ENCODE data around the gene CAMK2A.

CAMK2A gene

GRCh38 chr5:150291388-150292385 lies 2.1 kb upstream of the CAMK2A start:
- no peaks in the 10 kb centered on the region for H3K4me1 ChIP-seq
- H3K9me3 ChIP-seq = no peaks in the 10 kb centered on the region
- H3K27me3 ChIP-seq (ENCODE audit: low read depth) = peaks cover 6% of the 10 kb centered on the region; the same call in 1 of the 2 replicates
- no peak for DNase-seq (ENCODE audit: low spot score in 2 of 2)
- H3K4me3 ChIP-seq = no peak overlapping the region
- in situ Hi-C loops (cut with MboI; ENCODE audit: low sequenced_read_pairs) = no loop called here
- no peaks in the 10 kb centered on the region for H3K36me3 ChIP-seq (replicated peaks)

- no peaks in the 10 kb centered on the region for H3K4me1 ChIP-seq
- H3K4me3 ChIP-seq = no peak overlapping the region
- H3K27me3 ChIP-seq (ENCODE audit: low read depth) = peaks cover 6% of the 10 kb centered on the region; the same call in 1 of the 2 replicates
- in situ Hi-C loops (cut with MboI; ENCODE audit: low sequenced_read_pairs) = no loop called here
- no peaks in the 10 kb centered on the region for H3K36me3 ChIP-seq (replicated peaks)
- no peaks in the 10 kb centered on the region for H3K9me3 ChIP-seq
- no peak for DNase-seq (ENCODE audit: low spot score in 2 of 2)
These were observed 782 bp downstream of the CAMK2A start for GRCh38 chr5:150288791-150289190.

GRCh38 chr5:150288361-150288760 lies 1.2 kb downstream of the CAMK2A start:
- Histone ChIP-seq H3K4me3 (no peak overlapping the region), H3K4me1 (no peaks in the 10 kb centered on the region), H3K9me3 (no peaks in the 10 kb centered on the region), H3K36me3 (replicated peaks) (no peaks in the 10 kb centered on the region), H3K27me3 (ENCODE audit: low read depth) (peaks cover 6% of the 10 kb centered on the region; the same call in 1 of the 2 replicates)
- no peak for DNase-seq (ENCODE audit: low spot score in 2 of 2)
- in situ Hi-C loops (cut with MboI; ENCODE audit: low sequenced_read_pairs) = no loop called here

DNA sequence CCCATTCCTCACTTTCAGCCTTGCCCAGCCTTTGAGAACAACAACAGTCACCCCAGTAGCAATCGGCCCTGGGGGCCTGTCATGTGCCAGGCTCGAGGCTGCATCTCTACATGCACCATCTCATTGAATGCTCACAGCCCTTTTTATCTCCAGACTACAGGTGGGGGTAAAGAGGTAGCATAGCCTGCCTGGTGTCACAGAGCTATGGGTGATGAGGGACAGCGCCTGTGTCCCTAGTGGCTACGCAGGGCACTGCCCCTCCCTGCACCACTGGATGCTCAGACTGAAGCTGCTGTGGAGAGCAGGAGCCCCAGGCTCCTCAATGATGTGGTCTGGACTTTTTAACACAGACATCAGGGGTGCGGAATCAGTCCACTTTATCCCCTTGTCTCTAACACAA lies 2.8 kb downstream of the CAMK2A start:
- H3K27me3 ChIP-seq (ENCODE audit: low read depth) = peaks cover 8% of the 10 kb centered on the region; the same call in 1 of the 2 replicates
- in situ Hi-C loops (cut with MboI; ENCODE audit: low sequenced_read_pairs) = no loop called here
- H3K9me3 ChIP-seq = no peaks in the 10 kb centered on the region
- no peaks in the 10 kb centered on the region for H3K36me3 ChIP-seq (replicated peaks)
- H3K4me1 ChIP-seq = no peaks in the 10 kb centered on the region
- no peak overlapping the region for H3K4me3 ChIP-seq
- peak in 1 of 2 experiments; percentile 51 for DNase-seq (ENCODE audit: low spot score in 2 of 2)

- Histone ChIP-seq H3K4me1 (no peaks in the 10 kb centered on the region), H3K36me3 (replicated peaks) (no peaks in the 10 kb centered on the region), H3K9me3 (no peaks in the 10 kb centered on the region), H3K4me3 (no peak overlapping the region), H3K27me3 (ENCODE audit: low read depth) (peaks cover 13% of the 10 kb centered on the region; the same call in 1 of the 2 replicates)
- DNase-seq (ENCODE audit: low spot score in 2 of 2) = no peak
- in situ Hi-C loops (cut with MboI; ENCODE audit: low sequenced_read_pairs) = no loop called here
These were observed 4.5 kb downstream of the CAMK2A start for GRCh38 chr5:150285114-150285513.

DNA sequence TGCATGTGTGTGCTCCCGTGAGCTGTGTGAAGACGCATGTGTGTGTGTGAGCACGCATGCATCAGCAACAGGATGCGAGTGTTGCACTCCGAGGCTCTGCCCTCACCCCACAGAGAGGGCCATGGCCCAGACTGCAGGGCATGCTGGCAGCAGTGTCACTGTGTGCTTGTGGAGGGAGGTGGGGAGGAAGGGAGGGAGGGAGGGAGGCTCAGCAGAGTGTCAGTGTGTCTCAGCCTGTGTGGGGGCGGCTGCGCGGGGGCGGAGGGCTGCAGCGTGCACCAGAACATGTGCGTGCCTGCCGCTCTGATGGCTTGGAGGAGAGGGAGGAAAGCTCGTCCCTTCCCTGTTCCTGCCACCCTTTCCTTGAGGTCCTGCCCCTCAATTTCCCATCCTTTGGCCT lies 5.3 kb downstream of the CAMK2A start:
- peaks cover 8% of the 10 kb centered on the region; the same call in 1 of the 2 replicates for H3K27me3 ChIP-seq (ENCODE audit: low read depth)
- no peaks in the 10 kb centered on the region for H3K4me1 ChIP-seq
- no peaks in the 10 kb centered on the region for H3K36me3 ChIP-seq (replicated peaks)
- no peak overlapping the region for H3K4me3 ChIP-seq
- no peak for DNase-seq (ENCODE audit: low spot score in 2 of 2)
- H3K9me3 ChIP-seq = no peaks in the 10 kb centered on the region
- in situ Hi-C loops (cut with MboI; ENCODE audit: low sequenced_read_pairs) = no loop called here

DNA sequence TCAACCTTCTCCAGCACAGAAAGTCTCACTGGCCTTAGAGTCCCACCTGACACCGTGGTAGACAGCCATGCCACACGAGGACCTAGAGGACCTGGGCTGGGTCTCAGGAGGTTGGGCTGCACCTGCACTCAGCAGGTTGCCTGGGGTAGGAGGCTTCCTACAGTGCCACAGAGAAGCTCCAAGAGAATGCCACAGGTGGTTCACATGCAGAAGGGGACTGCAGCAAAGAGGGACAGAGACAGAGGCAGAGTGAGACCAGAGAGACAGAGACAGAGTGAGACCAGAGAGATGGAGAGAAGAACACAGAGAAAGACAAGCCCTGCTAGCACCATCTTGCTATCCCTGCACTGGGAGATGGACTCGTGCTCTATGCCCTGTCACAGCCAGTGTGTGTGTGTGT lies 5.7 kb downstream of the CAMK2A start:
- peaks cover 8% of the 10 kb centered on the region; the same call in 1 of the 2 replicates for H3K27me3 ChIP-seq (ENCODE audit: low read depth)
- no peak overlapping the region for H3K4me3 ChIP-seq
- H3K4me1 ChIP-seq = no peaks in the 10 kb centered on the region
- DNase-seq (ENCODE audit: low spot score in 2 of 2) = no peak
- H3K36me3 ChIP-seq (replicated peaks) = no peaks in the 10 kb centered on the region
- in situ Hi-C loops (cut with MboI; ENCODE audit: low sequenced_read_pairs) = no loop called here
- no peaks in the 10 kb centered on the region for H3K9me3 ChIP-seq

DNA sequence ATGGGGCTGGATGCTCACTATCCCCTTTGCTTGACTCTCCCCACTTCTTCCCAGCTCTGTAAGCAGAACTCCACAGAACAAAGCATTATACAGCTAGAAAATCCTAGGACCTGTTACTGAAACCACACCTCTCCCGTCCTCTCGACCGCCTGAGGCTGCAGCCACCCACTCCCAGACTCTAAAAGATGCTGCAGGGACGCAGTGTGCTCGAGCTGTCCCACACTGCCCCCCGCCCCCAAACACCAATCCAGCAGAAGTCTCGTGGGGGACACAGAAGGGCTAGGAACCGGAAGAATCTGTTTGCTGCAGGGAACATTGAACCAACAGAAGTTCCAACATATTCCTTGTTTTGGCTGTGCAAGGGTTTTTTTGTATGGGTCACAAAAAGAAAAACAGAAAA lies 7.6 kb downstream of the CAMK2A start:
- H3K4me1 ChIP-seq = no peaks in the 10 kb centered on the region
- H3K27me3 ChIP-seq (ENCODE audit: low read depth) = peaks cover 8% of the 10 kb centered on the region; the same call in 1 of the 2 replicates
- no peaks in the 10 kb centered on the region for H3K9me3 ChIP-seq
- DNase-seq (ENCODE audit: low spot score in 2 of 2) = no peak
- H3K4me3 ChIP-seq = no peak overlapping the region
- H3K36me3 ChIP-seq (replicated peaks) = no peaks in the 10 kb centered on the region
- in situ Hi-C loops (cut with MboI; ENCODE audit: low sequenced_read_pairs) = no loop called here

DNA sequence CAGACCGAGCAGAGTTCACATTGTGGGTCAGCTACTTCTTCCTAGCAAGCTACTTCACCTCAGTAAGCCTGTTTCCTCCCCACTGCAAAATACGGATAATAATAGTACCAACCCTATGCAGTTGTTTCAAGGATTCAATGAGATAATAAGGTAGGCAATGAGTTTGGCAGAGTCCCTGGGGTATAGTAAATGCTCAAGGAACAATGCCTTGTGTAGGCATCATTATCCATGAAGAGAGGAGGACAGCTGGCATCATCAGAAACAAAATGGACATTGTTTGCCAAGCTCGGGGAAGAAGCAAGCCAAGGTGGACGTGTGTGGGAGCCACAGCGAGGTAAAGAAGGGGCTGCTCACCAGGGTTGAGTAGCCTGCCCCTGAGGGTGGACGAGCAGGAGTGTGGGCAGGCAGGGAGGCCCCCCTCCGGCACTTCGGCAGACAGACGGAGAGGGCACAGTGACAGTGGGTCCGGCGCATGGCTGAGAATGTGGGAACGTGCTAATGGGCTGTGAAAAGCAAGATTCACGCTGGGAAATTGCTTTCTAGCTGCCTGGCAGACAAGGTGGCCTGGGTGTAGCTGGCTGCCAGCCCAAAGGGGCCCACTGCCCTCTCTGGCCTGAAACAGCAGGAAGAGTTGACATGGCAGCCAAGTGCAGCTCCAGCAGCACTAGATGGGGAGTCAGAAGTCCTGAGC lies 10.1 kb downstream of the CAMK2A start:
- Histone ChIP-seq H3K4me3 (no peak overlapping the region), H3K36me3 (replicated peaks) (no peaks in the 10 kb centered on the region), H3K9me3 (no peaks in the 10 kb centered on the region), H3K4me1 (no peaks in the 10 kb centered on the region), H3K27me3 (ENCODE audit: low read depth) (peaks cover 10% of the 10 kb centered on the region; the same call in 1 of the 2 replicates)
- in situ Hi-C loops (cut with MboI; ENCODE audit: low sequenced_read_pairs) = no loop called here
- no peak for DNase-seq (ENCODE audit: low spot score in 2 of 2)

DNA sequence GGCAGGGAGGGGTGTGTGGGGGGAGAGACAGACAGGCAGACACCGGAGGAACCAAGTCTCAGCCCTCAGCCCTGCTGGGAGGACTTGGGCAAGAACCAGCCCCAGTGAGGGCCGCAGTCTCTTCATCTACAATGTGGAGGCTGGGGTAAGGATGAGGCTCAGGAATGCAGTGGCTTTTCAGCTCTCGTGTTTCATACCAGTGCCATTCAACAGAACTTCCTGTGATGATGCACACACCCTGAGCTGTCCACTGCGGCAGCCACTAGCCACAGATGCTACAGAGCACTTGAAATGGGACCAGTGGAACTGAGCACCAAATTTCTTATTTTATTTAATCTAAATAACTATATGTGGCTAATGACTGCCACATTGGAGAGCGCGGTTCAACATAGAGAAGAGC lies 10.7 kb downstream of the CAMK2A start:
- Histone ChIP-seq H3K9me3 (no peaks in the 10 kb centered on the region), H3K4me1 (no peaks in the 10 kb centered on the region), H3K4me3 (no peak overlapping the region), H3K27me3 (ENCODE audit: low read depth) (peaks cover 10% of the 10 kb centered on the region; the same call in 1 of the 2 replicates), H3K36me3 (replicated peaks) (no peaks in the 10 kb centered on the region)
- in situ Hi-C loops (cut with MboI; ENCODE audit: low sequenced_read_pairs) = no loop called here
- no peak for DNase-seq (ENCODE audit: low spot score in 2 of 2)

- in situ Hi-C loops (cut with MboI; ENCODE audit: low sequenced_read_pairs) = no loop called here
- H3K4me1 ChIP-seq = no peaks in the 10 kb centered on the region
- no peaks in the 10 kb centered on the region for H3K9me3 ChIP-seq
- DNase-seq (ENCODE audit: low spot score in 2 of 2) = no peak
- no peak overlapping the region for H3K4me3 ChIP-seq
- H3K36me3 ChIP-seq (replicated peaks) = no peaks in the 10 kb centered on the region
- peaks cover 14% of the 10 kb centered on the region for H3K27me3 ChIP-seq (ENCODE audit: low read depth)
These were observed 11.4 kb downstream of the CAMK2A start for GRCh38 chr5:150278046-150278730.

- peaks cover 11% of the 10 kb centered on the region for H3K27me3 ChIP-seq (ENCODE audit: low read depth)
- in situ Hi-C loops (cut with MboI; ENCODE audit: low sequenced_read_pairs) = no loop called here
- DNase-seq (ENCODE audit: low spot score in 2 of 2) = no peak
- H3K4me1 ChIP-seq = no peaks in the 10 kb centered on the region
- H3K4me3 ChIP-seq = no peak overlapping the region
- H3K9me3 ChIP-seq = no peaks in the 10 kb centered on the region
- no peaks in the 10 kb centered on the region for H3K36me3 ChIP-seq (replicated peaks)
These were observed 12.5 kb downstream of the CAMK2A start for GRCh38 chr5:150277043-150277442.

GRCh38 chr5:150274811-150275210 lies 14.8 kb downstream of the CAMK2A start:
- Histone ChIP-seq H3K4me3 (no peak overlapping the region), H3K36me3 (replicated peaks) (no peaks in the 10 kb centered on the region), H3K27me3 (ENCODE audit: low read depth) (peaks cover 6% of the 10 kb centered on the region; the same call in 1 of the 2 replicates), H3K4me1 (no peaks in the 10 kb centered on the region), H3K9me3 (no peaks in the 10 kb centered on the region)
- no peak for DNase-seq (ENCODE audit: low spot score in 2 of 2)
- in situ Hi-C loops (cut with MboI; ENCODE audit: low sequenced_read_pairs) = no loop called here

All from HAP-1 (cell line).